PFSK-1 (cell line): ENCODE data around the gene ARHGAP8.

Experiments
- FOXP2 ChIP-seq: optimal IDR thresholded peaks from 2 replicates; pipeline ENCODE3; 2011; ENCODE audit warnings: borderline replicate concordance, control low read depth, inconsistent platforms; ENCODE audit not compliant: insufficient read depth; ENCODE audit errors: extremely low read length, extremely low read depth
- POLR2AphosphoS5 ChIP-seq: IDR thresholded peaks from 2 replicates; pipeline ENCODE4 v1.6.1; 2012; ENCODE audit warnings: low read depth, mild to moderate bottlenecking, control low read depth, low read length, moderate library complexity
- REST ChIP-seq, 2 experiments: IDR thresholded peaks; 2 replicates each; pipeline versions ENCODE4 v1.6.1 to v1.8.0; 2011 to 2012; ENCODE audit warnings: low read depth in 2 of 2, low read length in 2 of 2, control low read depth in 1 of 2, inconsistent platforms in 1 of 2, mild to moderate bottlenecking in 1 of 2, moderate library complexity in 1 of 2; ENCODE audit not compliant: insufficient read depth in 1 of 2
- SIN3A ChIP-seq: IDR thresholded peaks from 2 replicates; pipeline ENCODE4 v1.6.1; 2012; ENCODE audit warnings: mild to moderate bottlenecking, low read length, moderate library complexity, borderline replicate concordance; ENCODE audit not compliant: insufficient read depth
- TAF1 ChIP-seq: IDR thresholded peaks from 2 replicates; pipeline ENCODE4 v1.6.1; 2012; ENCODE audit warnings: low read length, control low read depth, borderline replicate concordance; ENCODE audit not compliant: insufficient read depth

- TF ChIP-seq TAF1 = no peak
- no peak for TF ChIP-seq POLR2AphosphoS5
- TF ChIP-seq REST (IDR thresholded peaks at IDR 0.05; ENCODE audit: insufficient read depth in 1 of 2, low read depth in 2 of 2, low read length in 2 of 2) = no peak
- TF ChIP-seq SIN3A = no peak
- no peak for TF ChIP-seq FOXP2
These were observed 81.7 kb downstream of the ARHGAP8 start for GRCh38 chr22:44834065-44834464.
